ENCODE results near the gene RPL10A.

- no peak for TF ChIP-seq POLR2A (IDR thresholded peaks at IDR 0.05)
- TF ChIP-seq CTCF (IDR thresholded peaks at IDR 0.05), result no peak
Observed at GRCh38 chr6:35441205-35441604, 27.0 kb upstream of the RPL10A start.
